ENCODE measurements around the gene SLAIN1. TPM values are rescaled to one million over a fixed set of nuclear protein-coding genes. Genes with fewer than 3 reads are reported as not detected.
A peak's percentile ranks its signal among the peaks of the same experiment; 100 is the strongest.

The SLAIN1 gene
- total RNA-seq, 2 experiments from 2014 or later = 16.4 to 31.7 TPM

GRCh38 chr13:77716692-77717091 lies 19.2 kb downstream of the SLAIN1 start:
- no TSS peak for BruUV-seq (replicated peaks)
- POLR2A ChIA-PET = interaction anchor here (0.6 to 0.7 kb wide), 2 partner anchors 140 to 730 kb away, joined by 3 to 4 read pairs; no protein-coding TSS in a partner anchor

DNA sequence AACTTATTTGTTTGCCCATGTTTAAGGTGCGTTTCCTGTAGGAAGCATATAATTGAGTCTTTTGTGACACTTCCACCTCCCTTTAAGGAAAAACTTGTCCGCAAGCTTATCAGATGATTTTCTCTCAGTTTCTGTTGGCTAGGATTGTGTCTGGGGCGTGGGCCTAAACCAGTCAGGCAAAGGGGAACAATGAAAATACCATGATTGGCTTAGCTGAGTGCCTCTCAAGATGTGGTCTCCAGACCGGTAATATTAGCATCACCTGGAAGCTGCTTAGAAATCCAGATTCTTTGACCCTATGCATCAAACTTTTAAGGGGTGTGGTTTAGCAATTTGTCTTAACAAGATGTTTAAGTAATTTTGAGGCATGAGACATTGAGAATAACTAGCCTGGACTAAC lies 20.0 kb downstream of the SLAIN1 start:
- ChIA-PET POLR2A (no interaction called here), CTCF (ENCODE audit: unreplicated experiment) (no interaction called here)
- peaks cover 21% of the 10 kb centered on the region for H3K36me3 ChIP-seq (ENCODE audit: insufficient read depth, low read length)
- H3K4me3 ChIP-seq (ENCODE audit: low read depth, low read length, poor library complexity, severe bottlenecking) = no peak overlapping the region
- H3K9me2 ChIP-seq (ENCODE audit: insufficient read depth, low read length) = no peaks in the 10 kb centered on the region
- TF ChIP-seq, protein P1, sequence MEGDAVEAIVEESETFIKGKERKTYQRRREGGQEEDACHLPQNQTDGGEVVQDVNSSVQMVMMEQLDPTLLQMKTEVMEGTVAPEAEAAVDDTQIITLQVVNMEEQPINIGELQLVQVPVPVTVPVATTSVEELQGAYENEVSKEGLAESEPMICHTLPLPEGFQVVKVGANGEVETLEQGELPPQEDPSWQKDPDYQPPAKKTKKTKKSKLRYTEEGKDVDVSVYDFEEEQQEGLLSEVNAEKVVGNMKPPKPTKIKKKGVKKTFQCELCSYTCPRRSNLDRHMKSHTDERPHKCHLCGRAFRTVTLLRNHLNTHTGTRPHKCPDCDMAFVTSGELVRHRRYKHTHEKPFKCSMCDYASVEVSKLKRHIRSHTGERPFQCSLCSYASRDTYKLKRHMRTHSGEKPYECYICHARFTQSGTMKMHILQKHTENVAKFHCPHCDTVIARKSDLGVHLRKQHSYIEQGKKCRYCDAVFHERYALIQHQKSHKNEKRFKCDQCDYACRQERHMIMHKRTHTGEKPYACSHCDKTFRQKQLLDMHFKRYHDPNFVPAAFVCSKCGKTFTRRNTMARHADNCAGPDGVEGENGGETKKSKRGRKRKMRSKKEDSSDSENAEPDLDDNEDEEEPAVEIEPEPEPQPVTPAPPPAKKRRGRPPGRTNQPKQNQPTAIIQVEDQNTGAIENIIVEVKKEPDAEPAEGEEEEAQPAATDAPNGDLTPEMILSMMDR (conservative IDR thresholded peaks at IDR 0.05; ENCODE audit: low read length) = no peak
- TF ChIP-seq EZH2phosphoT487 (IDR thresholded peaks at IDR 0.05; ENCODE audit: borderline replicate concordance, low read depth, low read length) = no peak
- BruUV-seq (replicated peaks) = no TSS peak
- peaks cover 14% of the 10 kb centered on the region for H3K4me1 ChIP-seq (ENCODE audit: insufficient read depth, low read length, poor library complexity, severe bottlenecking)
- H3K9me3 ChIP-seq (ENCODE audit: low read length) = no peaks in the 10 kb centered on the region
- H3K4me2 ChIP-seq (ENCODE audit: low read length) = no peak overlapping the region
- H3K79me2 ChIP-seq (ENCODE audit: insufficient read depth, low read depth, low read length) = no peaks in the 10 kb centered on the region; the same call in 1 of the 2 replicates
- intact Hi-C loops (cut with micrococcal nuclease; ENCODE audit: unreplicated experiment) = no loop called here
- no peak overlapping the region for H2AFZ ChIP-seq (ENCODE audit: low read length)
- no peaks in the 10 kb centered on the region; the same call in 1 of the 2 replicates for H4K20me1 ChIP-seq (ENCODE audit: insufficient read depth, low read length)
- no peak for DNase-seq (ENCODE audit: low spot score)
- no peak overlapping the region for H3K27ac ChIP-seq (ENCODE audit: low read depth, low read length, poor library complexity, severe bottlenecking)

More at GRCh38 chr13:77716692-77717091, 19.2 kb downstream of the SLAIN1 start:
- Histone ChIP-seq H3K4me3 (ENCODE audit: low read depth, low read length, poor library complexity, severe bottlenecking) (no peak overlapping the region), H3K4me2 (ENCODE audit: low read length) (no peak overlapping the region), H3K27ac (ENCODE audit: low read depth, low read length, poor library complexity, severe bottlenecking) (no peak overlapping the region), H3K79me2 (ENCODE audit: insufficient read depth, low read depth, low read length) (no peaks in the 10 kb centered on the region; the same call in 1 of the 2 replicates), H3K36me3 (ENCODE audit: insufficient read depth, low read length) (peaks cover 16% of the 10 kb centered on the region; the same call in 1 of the 2 replicates), H2AFZ (ENCODE audit: low read length) (no peak overlapping the region), H3K9me3 (ENCODE audit: low read length) (no peaks in the 10 kb centered on the region), H3K9me2 (ENCODE audit: insufficient read depth, low read length) (no peaks in the 10 kb centered on the region), H3K4me1 (ENCODE audit: insufficient read depth, low read length, poor library complexity, severe bottlenecking) (peaks cover 14% of the 10 kb centered on the region), H4K20me1 (ENCODE audit: insufficient read depth, low read length) (no peaks in the 10 kb centered on the region; the same call in 1 of the 2 replicates)
- CTCF ChIA-PET (ENCODE audit: unreplicated experiment) = no interaction called here
- intact Hi-C loops (cut with micrococcal nuclease; ENCODE audit: unreplicated experiment) = no loop called here
- no peak for TF ChIP-seq EZH2phosphoT487 (IDR thresholded peaks at IDR 0.05; ENCODE audit: borderline replicate concordance, low read depth, low read length)
- TF ChIP-seq, protein P1 (conservative IDR thresholded peaks at IDR 0.05; ENCODE audit: low read length) = no peak
- DNase-seq (ENCODE audit: low spot score) = no peak

DNA sequence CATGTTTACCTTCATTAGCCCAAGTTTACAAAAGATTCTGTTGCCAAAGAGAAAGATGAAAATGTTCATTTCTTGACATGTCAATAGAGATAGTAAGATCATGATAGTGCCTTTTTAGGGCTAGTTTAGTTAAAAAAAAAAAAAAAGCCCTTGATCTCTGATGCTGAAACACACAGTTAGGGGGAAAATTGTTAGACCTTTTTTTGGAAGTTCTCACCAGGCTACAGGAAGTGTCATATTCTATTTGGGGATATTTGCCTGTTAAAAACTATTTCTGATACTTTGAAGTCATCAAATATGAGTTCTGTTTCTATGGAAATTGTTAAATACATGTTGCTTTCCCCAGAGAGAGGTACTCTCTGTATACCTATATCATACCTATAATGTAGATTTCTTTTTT lies 21.6 kb downstream of the SLAIN1 start:
- peak overlapping the region; percentile 20; the same call in 1 of the 2 replicates for H3K4me2 ChIP-seq (ENCODE audit: low read length)
- peaks cover 14% of the 10 kb centered on the region for H3K4me1 ChIP-seq (ENCODE audit: insufficient read depth, low read length, poor library complexity, severe bottlenecking)
- CTCF ChIA-PET (ENCODE audit: unreplicated experiment) = no interaction called here
- H3K27ac ChIP-seq (ENCODE audit: low read depth, low read length, poor library complexity, severe bottlenecking) = no peak overlapping the region
- DNase-seq (ENCODE audit: low spot score) = no peak
- H3K4me3 ChIP-seq (ENCODE audit: low read depth, low read length, poor library complexity, severe bottlenecking) = no peak overlapping the region
- no peaks in the 10 kb centered on the region for H3K9me3 ChIP-seq (ENCODE audit: low read length)
- H4K20me1 ChIP-seq (ENCODE audit: insufficient read depth, low read length) = no peaks in the 10 kb centered on the region; the same call in 1 of the 2 replicates
- no TSS peak for BruUV-seq (replicated peaks)
- intact Hi-C loops (cut with micrococcal nuclease; ENCODE audit: unreplicated experiment) = no loop called here
- TF ChIP-seq, protein P1 (conservative IDR thresholded peaks at IDR 0.05; ENCODE audit: low read length) = no peak
- TF ChIP-seq EZH2phosphoT487 (IDR thresholded peaks at IDR 0.05; ENCODE audit: borderline replicate concordance, low read depth, low read length) = no peak
- H3K79me2 ChIP-seq (ENCODE audit: insufficient read depth, low read depth, low read length) = no peaks in the 10 kb centered on the region; the same call in 1 of the 2 replicates
- POLR2A ChIA-PET = interaction anchor here (0.7 to 1.2 kb wide), 2 partner anchors 21 to 23 kb away, joined by 3 to 4 read pairs; no protein-coding TSS in a partner anchor
- no peaks in the 10 kb centered on the region for H3K9me2 ChIP-seq (ENCODE audit: insufficient read depth, low read length)
- peaks cover 37% of the 10 kb centered on the region for H3K36me3 ChIP-seq (ENCODE audit: insufficient read depth, low read length)
- no peak overlapping the region for H2AFZ ChIP-seq (ENCODE audit: low read length)

Data from OCI-LY7 (cell line).